Bronchial epithelial cell (primary cell): Measurements from ENCODE around the gene GALK2. TPM values are rescaled to one million over a fixed set of nuclear protein-coding genes. Genes with fewer than 3 reads are reported as not detected.
"Not testable (repeated sequence)": the region's sequence is repeated elsewhere in the genome, so short reads cannot be mapped to it uniquely, and the experiment has no call there.

Source experiments
- DNase-seq: peaks from one replicate; pipeline ENCODE4 v3.0.0-alpha.2; 2010; ENCODE audit warnings: low read depth
- FAIRE-seq: peaks from 2 replicates; lab custom pipeline; 2011; peaks lifted over from hg19 to GRCh38; lab: Jason Lieb, UNC
- H3K27me3 ChIP-seq: 2 replicates; pipeline ENCODE4 v1.5.1; 2011; ENCODE audit warnings: low read length; ENCODE audit not compliant: control insufficient read depth, insufficient read depth
- H3K36me3 ChIP-seq: 2 replicates; pipeline ENCODE4 v1.5.1; 2011; ENCODE audit warnings: low read length; ENCODE audit not compliant: control insufficient read depth, insufficient read depth
- H3K4me3 ChIP-seq: 2 replicates; pipeline ENCODE4 v1.5.1; 2011; ENCODE audit warnings: mild to moderate bottlenecking, low read depth, low read length, control low read depth
- total RNA-seq: library from RNA; depleted of rRNA; stranded (reverse); fragments of >200 nt; gene quantifications from 2 replicates; pipeline ENCODE4 v1.2.1, GENCODE V29; 2014
- TF ChIP-seq, protein P1 (sequence below): IDR thresholded peaks from 2 replicates; pipeline ENCODE4 v1.5.1; 2011; ENCODE audit warnings: mild to moderate bottlenecking, moderate library complexity, low read length, control low read depth, inconsistent platforms; ENCODE audit not compliant: insufficient read depth, severe bottlenecking

The GALK2 gene
- total RNA-seq, 1 donor from 2014 or later, result 67.9 TPM

DNA sequence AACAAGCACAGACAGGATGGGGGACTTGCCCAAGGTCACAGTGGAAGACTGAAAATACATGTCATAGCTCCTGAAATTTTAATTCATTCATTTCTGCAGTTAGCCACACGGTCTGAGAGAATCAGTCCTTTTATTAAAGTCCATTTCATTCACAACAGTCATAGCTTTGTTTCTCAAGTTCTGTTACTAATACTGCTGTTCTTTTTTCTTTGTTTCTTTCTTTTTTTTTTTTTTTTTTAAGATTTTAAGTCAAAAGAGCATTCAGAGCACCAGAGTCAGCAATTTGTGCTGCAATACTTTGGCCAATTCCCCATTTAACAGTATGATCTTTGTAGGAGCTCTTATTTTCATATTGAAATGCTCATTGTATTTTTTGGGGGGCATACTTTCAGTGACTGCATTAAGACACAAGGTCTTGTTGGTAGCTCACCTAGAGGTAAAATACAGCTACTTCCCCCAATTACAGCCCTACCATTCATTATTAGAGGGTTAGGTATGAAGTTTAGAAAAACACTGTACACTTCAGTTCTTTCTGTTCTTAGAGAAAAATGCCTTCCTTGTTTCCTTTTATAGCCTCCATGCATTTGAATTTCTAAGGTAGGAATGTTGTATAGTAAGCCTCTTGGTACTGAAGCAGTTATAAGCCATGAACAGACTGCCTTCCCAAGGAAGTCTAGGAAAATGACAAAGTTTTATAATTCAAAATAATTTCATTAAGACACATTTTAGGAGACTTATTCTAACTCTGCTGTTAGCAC is 9.6 kb downstream of the GALK2 start:
- TF ChIP-seq, protein P1, sequence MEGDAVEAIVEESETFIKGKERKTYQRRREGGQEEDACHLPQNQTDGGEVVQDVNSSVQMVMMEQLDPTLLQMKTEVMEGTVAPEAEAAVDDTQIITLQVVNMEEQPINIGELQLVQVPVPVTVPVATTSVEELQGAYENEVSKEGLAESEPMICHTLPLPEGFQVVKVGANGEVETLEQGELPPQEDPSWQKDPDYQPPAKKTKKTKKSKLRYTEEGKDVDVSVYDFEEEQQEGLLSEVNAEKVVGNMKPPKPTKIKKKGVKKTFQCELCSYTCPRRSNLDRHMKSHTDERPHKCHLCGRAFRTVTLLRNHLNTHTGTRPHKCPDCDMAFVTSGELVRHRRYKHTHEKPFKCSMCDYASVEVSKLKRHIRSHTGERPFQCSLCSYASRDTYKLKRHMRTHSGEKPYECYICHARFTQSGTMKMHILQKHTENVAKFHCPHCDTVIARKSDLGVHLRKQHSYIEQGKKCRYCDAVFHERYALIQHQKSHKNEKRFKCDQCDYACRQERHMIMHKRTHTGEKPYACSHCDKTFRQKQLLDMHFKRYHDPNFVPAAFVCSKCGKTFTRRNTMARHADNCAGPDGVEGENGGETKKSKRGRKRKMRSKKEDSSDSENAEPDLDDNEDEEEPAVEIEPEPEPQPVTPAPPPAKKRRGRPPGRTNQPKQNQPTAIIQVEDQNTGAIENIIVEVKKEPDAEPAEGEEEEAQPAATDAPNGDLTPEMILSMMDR, result no peak
- FAIRE-seq, result no peak
- Histone ChIP-seq H3K27me3 (no peaks in the 10 kb centered on the region), H3K4me3 (no peak overlapping the region), H3K36me3 (peaks cover 2% of the 10 kb centered on the region)
- DNase-seq, result peak; percentile 5

DNA sequence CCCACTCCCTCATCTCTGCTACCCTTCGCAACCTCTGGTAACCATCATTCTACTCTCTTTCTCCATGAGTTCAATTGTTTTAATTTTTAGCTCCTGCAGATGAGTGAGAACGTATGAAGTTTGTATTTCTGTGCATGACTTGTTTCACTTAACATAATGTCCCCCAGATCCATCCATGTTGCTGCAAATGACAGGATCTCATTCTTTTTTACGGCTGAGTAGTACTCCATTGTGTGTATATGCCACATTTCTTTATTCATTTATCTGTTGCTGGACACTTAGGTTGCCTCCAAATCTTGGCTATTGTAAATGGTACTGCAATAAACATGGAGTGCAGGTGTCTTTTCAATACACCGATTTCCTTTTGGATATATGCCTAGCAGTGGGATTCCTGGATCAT is 12.1 kb downstream of the GALK2 start:
- Histone ChIP-seq H3K27me3 (no peaks in the 10 kb centered on the region), H3K4me3 (no peak overlapping the region), H3K36me3 (peaks cover 2% of the 10 kb centered on the region)
- FAIRE-seq (no peak), DNase-seq (no peak)
- TF ChIP-seq, protein P1, result no peak

DNA sequence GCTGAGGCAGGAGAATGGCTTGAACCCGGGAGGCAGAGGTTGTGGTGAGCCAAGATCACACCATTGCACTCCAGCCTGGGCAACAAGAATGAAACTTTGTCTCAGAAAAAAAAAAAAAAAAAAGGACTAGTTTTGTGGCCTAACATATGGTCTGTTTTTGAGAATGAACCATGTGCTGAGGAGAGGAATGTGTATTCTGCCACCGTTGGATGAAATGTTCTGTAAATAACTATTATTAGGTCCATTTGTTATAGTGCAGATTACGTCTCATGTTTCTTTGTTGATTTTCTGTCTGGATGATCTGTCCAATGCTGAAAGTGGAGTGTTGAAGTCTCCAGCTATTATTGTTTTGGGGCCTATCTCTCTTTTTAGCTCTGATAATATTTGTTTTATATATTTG is 13.7 kb downstream of the GALK2 start:
- H3K4me3 ChIP-seq, H3K27me3 ChIP-seq, FAIRE-seq, H3K36me3 ChIP-seq, DNase-seq: not testable (repeated sequence)

DNA sequence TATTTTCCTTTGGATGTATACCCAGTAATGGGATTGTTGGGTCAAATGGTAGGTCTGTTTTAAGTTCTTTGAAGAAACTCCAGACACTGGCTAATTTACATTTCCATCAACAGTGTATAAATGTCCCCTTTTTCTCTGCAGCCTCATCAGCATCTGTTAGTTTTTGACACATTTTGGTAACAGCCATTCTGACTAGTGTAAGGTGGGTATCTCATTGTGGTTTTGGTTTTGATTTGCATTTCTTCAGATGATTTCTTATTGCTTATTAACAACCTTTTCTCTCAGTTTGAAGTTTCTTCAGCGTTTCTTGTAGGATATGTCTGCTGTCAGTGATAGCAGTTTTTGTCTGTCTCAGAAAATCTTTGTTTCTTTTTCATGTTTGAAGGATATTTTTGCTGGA is 15.4 kb downstream of the GALK2 start:
- FAIRE-seq (no peak), DNase-seq (no peak)
- TF ChIP-seq, protein P1, result no peak
- no peaks in the 10 kb centered on the region for H3K36me3 ChIP-seq
- no peaks in the 10 kb centered on the region for H3K27me3 ChIP-seq
- no peak overlapping the region for H3K4me3 ChIP-seq

DNA sequence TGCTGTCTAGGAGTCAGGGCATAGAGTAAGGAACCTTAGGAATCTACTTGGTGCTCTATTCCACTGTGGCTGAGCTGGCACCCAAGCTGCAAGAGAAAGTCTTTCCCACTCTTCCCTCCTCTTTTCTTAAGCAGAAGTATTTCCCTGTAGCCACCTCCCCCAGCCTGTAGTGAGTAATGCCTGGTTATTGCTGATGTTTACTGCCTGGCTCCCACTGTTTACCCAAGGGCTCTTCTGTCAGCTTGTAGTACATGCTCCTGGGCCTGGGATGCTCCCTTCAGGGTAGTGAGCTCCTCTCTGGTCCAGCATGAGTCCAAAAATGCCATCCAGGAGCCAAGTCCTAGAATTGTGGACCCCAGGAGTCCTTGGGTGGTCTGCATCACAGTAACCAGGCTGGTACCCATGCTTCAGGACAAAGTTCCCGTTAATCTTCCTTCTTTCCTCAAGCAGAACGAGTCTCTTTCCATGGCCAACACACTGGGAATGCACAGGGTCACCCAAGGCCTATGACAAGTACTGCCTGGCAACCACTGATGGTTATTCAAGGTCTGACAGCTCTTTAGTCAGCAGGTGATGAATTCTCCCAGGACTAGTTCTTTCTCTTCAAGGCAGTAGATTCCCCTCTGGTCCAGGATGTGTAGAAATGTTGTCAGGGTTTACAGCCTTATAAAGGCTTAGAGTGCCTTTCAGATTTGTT is 17.6 kb downstream of the GALK2 start:
- FAIRE-seq (peak; percentile 36), DNase-seq (no peak)
- Histone ChIP-seq H3K36me3 (no peaks in the 10 kb centered on the region), H3K4me3 (no peak overlapping the region), H3K27me3 (no peaks in the 10 kb centered on the region)
- TF ChIP-seq, protein P1, result no peak

DNA sequence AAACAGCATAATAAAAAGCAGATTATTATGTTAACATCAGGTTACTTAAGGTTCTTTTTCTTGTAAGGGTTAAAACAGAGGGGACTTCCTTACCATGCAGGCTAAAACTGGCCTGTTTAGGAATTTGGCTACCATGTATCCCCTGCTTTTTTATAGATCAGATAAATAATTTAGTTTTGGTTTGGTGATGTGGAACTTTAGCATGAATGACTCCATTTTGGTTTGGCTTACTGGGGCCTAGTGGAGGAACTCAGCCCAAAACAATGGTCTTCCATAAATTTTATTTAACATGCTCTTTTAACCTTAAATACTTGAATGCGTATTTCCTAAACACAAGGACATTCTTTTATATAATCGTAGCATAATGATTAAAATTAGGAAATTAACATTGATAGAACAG is 18.9 kb downstream of the GALK2 start:
- H3K27me3 ChIP-seq, result no peaks in the 10 kb centered on the region
- H3K4me3 ChIP-seq, result no peak overlapping the region
- no peak for DNase-seq
- TF ChIP-seq, protein P1, result no peak
- no peak for FAIRE-seq
- no peaks in the 10 kb centered on the region for H3K36me3 ChIP-seq
